ENCODE data around the gene TRIM25.

DNA sequence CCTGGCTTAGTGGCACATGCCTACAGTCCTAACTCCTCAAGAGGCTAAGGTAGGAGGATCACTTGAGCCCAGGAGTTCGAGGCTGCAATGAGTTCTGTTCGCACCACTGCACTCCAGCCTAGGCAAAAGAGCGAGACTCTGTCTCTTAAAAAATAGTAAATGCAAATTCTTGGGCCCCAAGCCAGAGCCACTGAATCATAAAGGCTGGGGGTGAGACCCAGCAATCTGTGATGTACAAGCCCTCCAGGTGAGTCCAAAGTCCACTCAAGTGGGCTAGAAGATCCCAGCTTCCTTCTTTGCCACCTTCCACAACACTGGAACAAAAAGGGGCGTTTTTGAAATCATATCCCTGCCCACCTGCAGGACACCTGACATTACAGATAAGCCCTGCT is 16.9 kb downstream of the TRIM25 start:
- TF ChIP-seq, protein P1, sequence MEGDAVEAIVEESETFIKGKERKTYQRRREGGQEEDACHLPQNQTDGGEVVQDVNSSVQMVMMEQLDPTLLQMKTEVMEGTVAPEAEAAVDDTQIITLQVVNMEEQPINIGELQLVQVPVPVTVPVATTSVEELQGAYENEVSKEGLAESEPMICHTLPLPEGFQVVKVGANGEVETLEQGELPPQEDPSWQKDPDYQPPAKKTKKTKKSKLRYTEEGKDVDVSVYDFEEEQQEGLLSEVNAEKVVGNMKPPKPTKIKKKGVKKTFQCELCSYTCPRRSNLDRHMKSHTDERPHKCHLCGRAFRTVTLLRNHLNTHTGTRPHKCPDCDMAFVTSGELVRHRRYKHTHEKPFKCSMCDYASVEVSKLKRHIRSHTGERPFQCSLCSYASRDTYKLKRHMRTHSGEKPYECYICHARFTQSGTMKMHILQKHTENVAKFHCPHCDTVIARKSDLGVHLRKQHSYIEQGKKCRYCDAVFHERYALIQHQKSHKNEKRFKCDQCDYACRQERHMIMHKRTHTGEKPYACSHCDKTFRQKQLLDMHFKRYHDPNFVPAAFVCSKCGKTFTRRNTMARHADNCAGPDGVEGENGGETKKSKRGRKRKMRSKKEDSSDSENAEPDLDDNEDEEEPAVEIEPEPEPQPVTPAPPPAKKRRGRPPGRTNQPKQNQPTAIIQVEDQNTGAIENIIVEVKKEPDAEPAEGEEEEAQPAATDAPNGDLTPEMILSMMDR (IDR thresholded peaks at IDR 0.05; ENCODE audit: insufficient read depth, low read length, poor library complexity, severe bottlenecking): no peak
- TF ChIP-seq EZH2phosphoT487 (conservative IDR thresholded peaks at IDR 0.05; ENCODE audit: low read length): no peak
